Endothelial cell of umbilical vein (primary cell): ENCODE data around the gene MS4A10. TPM values are rescaled to one million over a fixed set of nuclear protein-coding genes. Genes with fewer than 3 reads are reported as not detected.

Source experiments
- BruUV-seq: library from RNA; stranded (reverse); fragments of 400-500 nt; replicated peaks from 2 replicates; lab custom pipeline; 2021; lab: Mats Ljungman, UMichigan
- CTCF ChIA-PET: fragments of 300-600, 350-600 bp; sonication (Branson Sonifier 250); formaldehyde crosslinking; loops from one replicate; lab custom pipeline; 2021; ENCODE audit warnings: antibody characterized with exemption, inconsistent platforms; lab: Charles Lee
- POLR2A ChIA-PET: fragments of 300-600, 350-600 bp; sonication (Branson Sonifier 250); formaldehyde crosslinking; loops from one replicate; lab custom pipeline; 2021; ENCODE audit warnings: antibody characterized with exemption, inconsistent platforms; lab: Charles Lee
- DNase-seq: peaks from one replicate; pipeline ENCODE4 v3.0.0-alpha.2; 2011; ENCODE audit warnings: low read depth, low spot score
- FAIRE-seq: peaks from 2 replicates; lab custom pipeline; 2011; peaks lifted over from hg19 to GRCh38; lab: Jason Lieb, UNC
- H2AFZ ChIP-seq: 2 replicates; pipeline ENCODE4 v1.6.0; 2012; ENCODE audit warnings: low read depth, low read length, control low read depth, inconsistent platforms
- H3K27ac ChIP-seq: 2 replicates; pipeline ENCODE4 v1.5.1; 2011; ENCODE audit warnings: low read depth, mild to moderate bottlenecking, control low read depth, low read length, moderate library complexity; ENCODE audit not compliant: insufficient read depth
- H3K27me3 ChIP-seq, 2 experiments: 2 replicates each; pipeline versions ENCODE4 v1.6.0 to v1.6.1; 2011; ENCODE audit warnings: low read length in 2 of 2, mixed read lengths in 1 of 2; ENCODE audit not compliant: control insufficient read depth in 2 of 2, insufficient read depth in 2 of 2
- H3K36me3 ChIP-seq, 2 experiments: 2 replicates in 1 of 2; 3 replicates in 1 of 2; pipeline ENCODE4 v1.5.1; 2011; ENCODE audit warnings: low read length in 2 of 2, mild to moderate bottlenecking in 1 of 2, moderate library complexity in 1 of 2; ENCODE audit not compliant: control insufficient read depth in 2 of 2, insufficient read depth in 2 of 2; ENCODE audit errors: extremely low read depth in 1 of 2
- H3K4me1 ChIP-seq: 3 replicates; pipeline ENCODE4 v1.5.1; 2011; ENCODE audit warnings: mild to moderate bottlenecking, low read length; ENCODE audit not compliant: control insufficient read depth, insufficient read depth; ENCODE audit errors: extremely low read depth
- H3K4me2 ChIP-seq: 2 replicates; pipeline ENCODE4 v1.6.1; 2011; ENCODE audit warnings: low read length, control low read depth, mixed read lengths; ENCODE audit not compliant: insufficient read depth
- H3K4me3 ChIP-seq, 3 experiments: fragments of 200-600 bp in 1 of 3; sonication (generic), shearing (Covaris generic) in 1 of 3; replicated peaks in 1 of 3; 2 replicates each; pipeline ENCODE4 v1.5.1; 2011 to 2016; ENCODE audit warnings: control low read depth in 3 of 3, low read length in 3 of 3, mild to moderate bottlenecking in 2 of 3, inconsistent platforms in 1 of 3, low read depth in 1 of 3, moderate library complexity in 1 of 3; ENCODE audit not compliant: insufficient read depth in 1 of 3
- H3K79me2 ChIP-seq: 2 replicates; pipeline ENCODE4 v1.6.0; 2012; ENCODE audit warnings: low read length, inconsistent platforms; ENCODE audit not compliant: control insufficient read depth, insufficient read depth
- H3K9ac ChIP-seq: replicated peaks from 2 replicates; pipeline ENCODE3; 2011; ENCODE audit warnings: low read length, control low read depth; ENCODE audit not compliant: insufficient read depth; ENCODE audit errors: extremely low read depth
- H3K9me1 ChIP-seq: replicated peaks from 3 replicates; pipeline ENCODE4 v1.6.0; 2011; ENCODE audit warnings: mild to moderate bottlenecking, low read length; ENCODE audit not compliant: control insufficient read depth, insufficient read depth; ENCODE audit errors: extremely low read depth
- H3K9me3 ChIP-seq: replicated peaks from 2 replicates; pipeline ENCODE4 v1.5.1; 2012; ENCODE audit warnings: low read length, inconsistent platforms; ENCODE audit not compliant: control insufficient read depth, insufficient read depth
- H4K20me1 ChIP-seq: replicated peaks from 2 replicates; pipeline ENCODE3; 2011; ENCODE audit warnings: mild to moderate bottlenecking, low read length; ENCODE audit not compliant: control insufficient read depth, insufficient read depth; ENCODE audit errors: extremely low read depth
- EZH2 ChIP-seq: IDR thresholded peaks from 2 replicates; pipeline ENCODE4 v1.6.1; 2012; ENCODE audit warnings: borderline replicate concordance, low read depth, mild to moderate bottlenecking, moderate library complexity, low read length, inconsistent platforms; ENCODE audit not compliant: severe bottlenecking
- FOS ChIP-seq: IDR thresholded peaks from 2 replicates; pipeline ENCODE4 v1.6.1; 2011; ENCODE audit warnings: mild to moderate bottlenecking, low read length, moderate library complexity, borderline replicate concordance; ENCODE audit not compliant: insufficient read depth
- GATA2 ChIP-seq: IDR thresholded peaks from 2 replicates; pipeline ENCODE4 v1.7.0; 2011; ENCODE audit warnings: low read depth, mild to moderate bottlenecking, moderate library complexity, mixed read lengths, low read length; ENCODE audit not compliant: insufficient read length, insufficient read depth
- JUN ChIP-seq: IDR thresholded peaks from 2 replicates; pipeline ENCODE4 v1.6.1; 2011; ENCODE audit warnings: borderline replicate concordance, low read depth; ENCODE audit not compliant: insufficient read length, insufficient read depth
- MAX ChIP-seq: IDR thresholded peaks from 2 replicates; pipeline ENCODE4 v1.6.1; 2011; ENCODE audit not compliant: insufficient read depth, insufficient read length
- POLR2A ChIP-seq: IDR thresholded peaks from 2 replicates; pipeline ENCODE4 v1.6.1; 2012; ENCODE audit warnings: low read depth, mild to moderate bottlenecking, control low read depth, low read length
- POLR2AphosphoS5 ChIP-seq: IDR thresholded peaks from 2 replicates; pipeline ENCODE4 v1.6.1; 2012; ENCODE audit warnings: low read depth, mild to moderate bottlenecking, control low read depth, low read length, moderate library complexity; ENCODE audit not compliant: insufficient read depth
- dilution Hi-C: fragments of 300-500 bp; cut with MboI; formaldehyde crosslinking; loops from one replicate; pipeline ENCODE4 v1.15.0; 2019; ENCODE audit warnings: low sequenced_read_pairs; ENCODE audit not compliant: extremely low pct_ligation_motif_present
- intact Hi-C: fragments of 100-400 bp; cut with micrococcal nuclease; formaldehyde crosslinking; loops from one replicate; pipeline ENCODE4 v1.10.0; 2022
- polyA plus RNA-seq, 4 experiments: library from polyadenylated mRNA; depleted of rRNA in 3 of 4; stranded (reverse) in 3 of 4; unstranded in 1 of 4; fragments of >200 nt; gene quantifications; 2 replicates each; pipeline versions ENCODE4 v1.2.1 to v1.2.3, GENCODE V29; 2011 to 2012; ENCODE audit warnings: missing spikeins in 1 of 4
- total RNA-seq: library from RNA; stranded (reverse); gene quantifications from 2 replicates; pipeline ENCODE4 v1.2.3, GENCODE V29; 2021

MS4A10 gene
- total and polyA plus RNA-seq, 2 donors (not counting 3 experiments of a cell fraction or from before 2014, with no cell fraction given): not detected

- Histone ChIP-seq H3K27me3 (peaks cover 0 to 5% of the 10 kb centered on the region in 2 experiments), H3K9me1 (no peaks in the 10 kb centered on the region), H3K9ac (no peak overlapping the region), H3K27ac (no peak overlapping the region), H3K36me3 (no peaks in the 10 kb centered on the region), H3K4me2 (no peak overlapping the region), H4K20me1 (no peaks in the 10 kb centered on the region), H3K4me3 (no peak overlapping the region), H3K79me2 (no peaks in the 10 kb centered on the region), H2AFZ (no peak overlapping the region), H3K9me3 (no peaks in the 10 kb centered on the region), H3K4me1 (no peaks in the 10 kb centered on the region)
- FAIRE-seq (no peak), DNase-seq (no peak)
- POLR2A ChIA-PET: no interaction called here
- TF ChIP-seq POLR2AphosphoS5: no peak
- TF ChIP-seq MAX: peak; percentile 16
- intact Hi-C loops (no loop called here), dilution Hi-C loops (no loop called here)
- CTCF ChIA-PET: no interaction called here
- no TSS peak for BruUV-seq
Observed at GRCh38 chr11:60747359-60747873, 37.7 kb upstream of the MS4A10 start.

- ChIA-PET POLR2A (no interaction called here), CTCF (no interaction called here)
- H4K20me1 ChIP-seq: no peaks in the 10 kb centered on the region
- H3K27ac ChIP-seq: no peak overlapping the region
- H3K4me2 ChIP-seq: no peak overlapping the region
- H3K36me3 ChIP-seq: no peaks in the 10 kb centered on the region
- DNase-seq (no peak), FAIRE-seq (no peak)
- no peak overlapping the region for H2AFZ ChIP-seq
- H3K79me2 ChIP-seq: no peaks in the 10 kb centered on the region
- H3K4me3 ChIP-seq: no peak overlapping the region
- no peaks in the 10 kb centered on the region for H3K9me1 ChIP-seq
- no peaks in the 10 kb centered on the region for H3K9me3 ChIP-seq
- BruUV-seq: no TSS peak
- no peaks in the 10 kb centered on the region for H3K4me1 ChIP-seq
- intact Hi-C loops: no loop called here
- no peak for TF ChIP-seq JUN
- TF ChIP-seq GATA2: no peak
- no peak for TF ChIP-seq POLR2AphosphoS5
- TF ChIP-seq POLR2A: no peak
- TF ChIP-seq FOS: no peak
- TF ChIP-seq EZH2: no peak
- dilution Hi-C loops: no loop called here
- no peak overlapping the region for H3K9ac ChIP-seq
- H3K27me3 ChIP-seq: peaks cover 3 to 5% of the 10 kb centered on the region in 2 experiments
Observed at GRCh38 chr11:60748225-60748624, 36.9 kb upstream of the MS4A10 start.
